Fibroblast of pulmonary artery (primary cell): ENCODE results near the gene PRUNE2.

Source experiments
- DNase-seq: peaks from one replicate; pipeline ENCODE4 v3.0.0-alpha.2; 2010; ENCODE audit warnings: low read depth
- H3K4me3 ChIP-seq: replicated peaks from 2 replicates; pipeline ENCODE4 v1.5.1; 2011; ENCODE audit warnings: low read depth, mild to moderate bottlenecking, control low read depth, low read length, moderate library complexity
- CTCF ChIP-seq: IDR thresholded peaks from 2 replicates; pipeline ENCODE4 v1.5.1; 2011; ENCODE audit warnings: mild to moderate bottlenecking, control low read depth, low read length, inconsistent platforms; ENCODE audit errors: missing control alignments

The PRUNE2 gene

GRCh38 chr9:76932265-76932664, 26.4 kb upstream of the PRUNE2 start:
- H3K4me3 ChIP-seq: no peak overlapping the region
- DNase-seq: no peak
- no peak for TF ChIP-seq CTCF

GRCh38 chr9:76927540-76928240, 21.8 kb upstream of the PRUNE2 start:
- peak; percentile 33 for DNase-seq
- no peak overlapping the region for H3K4me3 ChIP-seq
- TF ChIP-seq CTCF: no peak

GRCh38 chr9:76926846-76927245, 20.9 kb upstream of the PRUNE2 start:
- no peak for TF ChIP-seq CTCF
- no peak for DNase-seq
- no peak overlapping the region for H3K4me3 ChIP-seq

- DNase-seq: peak; percentile 91
- TF ChIP-seq CTCF: no peak
- H3K4me3 ChIP-seq: no peak overlapping the region
Observed at GRCh38 chr9:76926324-76926741, 20.4 kb upstream of the PRUNE2 start.

GRCh38 chr9:76921165-76921564, 15.3 kb upstream of the PRUNE2 start:
- no peak for DNase-seq
- no peak overlapping the region for H3K4me3 ChIP-seq
- no peak for TF ChIP-seq CTCF

GRCh38 chr9:76917299-76917698, 11.4 kb upstream of the PRUNE2 start:
- no peak for DNase-seq
- TF ChIP-seq CTCF: no peak
- H3K4me3 ChIP-seq: no peak overlapping the region

- H3K4me3 ChIP-seq: no peak overlapping the region
- no peak for DNase-seq
Observed at GRCh38 chr9:76916231-76916630, 10.3 kb upstream of the PRUNE2 start.

More at GRCh38 chr9:76916231-76916630, 10.3 kb upstream of the PRUNE2 start:
- TF ChIP-seq CTCF: no peak
